OCI-LY1 (cell line): ENCODE measurements around the gene LAMP1.
"Not testable (repeated sequence)": the region's sequence is repeated elsewhere in the genome, so short reads cannot be mapped to it uniquely, and the experiment has no call there.

Source experiments
- CTCF ChIP-seq: fragments of 200-600 bp; sonication (generic), shearing (Covaris generic); IDR thresholded peaks from 2 replicates; pipeline ENCODE4 v1.5.1; 2017; ENCODE audit warnings: mild to moderate bottlenecking, antibody characterized with exemption, low read length, moderate library complexity, mixed read lengths
- EZH2 ChIP-seq: fragments of 200-600 bp; sonication (generic), shearing (Covaris generic); IDR thresholded peaks from 2 replicates; pipeline ENCODE4 v1.8.0; 2017; ENCODE audit warnings: borderline replicate concordance, mixed run types, mild to moderate bottlenecking, antibody characterized with exemption, low read length, moderate library complexity, mixed read lengths

GRCh38 chr13:113368353-113368752 is 71.3 kb downstream of the LAMP1 start:
- not testable (repeated sequence) for TF ChIP-seq CTCF, EZH2
